GM12878 (cell line): ENCODE results near the gene ARHGEF1.

Source experiments
- CBX3 ChIP-seq: fragments of 200-600 bp; sonication (generic); IDR thresholded peaks from 2 replicates; pipeline ENCODE4 v1.6.1; 2016; ENCODE audit warnings: low read depth, borderline replicate concordance
- CEBPB ChIP-seq, 2 experiments: fragments of 150-350 bp in 1 of 2; IDR thresholded peaks; 2 replicates each; pipeline ENCODE4 v1.6.1; 2012 to 2014; ENCODE audit warnings: low read depth in 2 of 2, low read length in 2 of 2, borderline replicate concordance in 1 of 2, inconsistent platforms in 1 of 2
- E4F1 ChIP-seq: fragments of 450-650 bp; IDR thresholded peaks from 2 replicates; pipeline ENCODE4 v1.6.1; 2018; ENCODE audit warnings: borderline replicate concordance, mild to moderate bottlenecking; ENCODE audit not compliant: partially characterized antibody
- MLLT1 ChIP-seq: fragments of 450-650 bp; IDR thresholded peaks from 2 replicates; pipeline ENCODE4 v1.6.1; 2016; ENCODE audit warnings: mild to moderate bottlenecking
- ZNF24 ChIP-seq: fragments of 450-650 bp; IDR thresholded peaks from 2 replicates; pipeline ENCODE4 v1.6.1; 2017; ENCODE audit warnings: antibody characterized with exemption, mild to moderate bottlenecking

- TF ChIP-seq CBX3 (no peak), MLLT1 (no peak), E4F1 (no peak), CEBPB (IDR thresholded peaks at IDR 0.05; ENCODE audit: borderline replicate concordance in 1 of 2, low read depth in 2 of 2, low read length in 2 of 2) (no peak), ZNF24 (no peak)
Measured at GRCh38 chr19:41837981-41838708, 44.8 kb upstream of the ARHGEF1 start.
